BLaER1 treated with 17β-estradiol and CSF1 and Interleukin-3, amounts not matched to agents 10 nM and 100 nM (cell line): ENCODE data around the gene CEP89.

Experiments used
- H3K27ac ChIP-seq, 11 experiments: shearing (Covaris generic); formaldehyde crosslinking; 2 replicates each; pipeline ENCODE4 v1.8.1; 2022
- H3K27me3 ChIP-seq, 11 experiments: shearing (Covaris generic); formaldehyde crosslinking; 2 replicates each; pipeline ENCODE4 v1.8.1; 2022
- H3K36me3 ChIP-seq, 11 experiments: shearing (Covaris generic); formaldehyde crosslinking; 2 replicates each; pipeline ENCODE4 v1.8.1; 2022
- H3K4me1 ChIP-seq, 10 experiments: shearing (Covaris generic); formaldehyde crosslinking; 2 replicates each; pipeline ENCODE4 v1.8.1; 2022
- H3K4me2 ChIP-seq, 11 experiments: shearing (Covaris generic); formaldehyde crosslinking; 2 replicates each; pipeline ENCODE4 v1.8.1; 2022
- H3K4me3 ChIP-seq, 10 experiments: shearing (Covaris generic); formaldehyde crosslinking; 2 replicates each; pipeline ENCODE4 v1.8.1; 2022
- H3K9ac ChIP-seq, 11 experiments: shearing (Covaris generic); formaldehyde crosslinking; 2 replicates each; pipeline ENCODE4 v1.8.1; 2022
- H3K9me3 ChIP-seq, 11 experiments: shearing (Covaris generic); formaldehyde crosslinking; replicated peaks in 1 of 11; 2 replicates each; pipeline ENCODE4 v1.8.1; 2022
- H4K20me1 ChIP-seq, 11 experiments: shearing (Covaris generic); formaldehyde crosslinking; 2 replicates each; pipeline ENCODE4 v1.8.1; 2022
- Cebpa-rat ChIP-seq, 11 experiments: shearing (Covaris generic); IDR thresholded peaks; 2 replicates each; pipeline ENCODE4 v1.8.1; 2022

CEP89 gene

DNA sequence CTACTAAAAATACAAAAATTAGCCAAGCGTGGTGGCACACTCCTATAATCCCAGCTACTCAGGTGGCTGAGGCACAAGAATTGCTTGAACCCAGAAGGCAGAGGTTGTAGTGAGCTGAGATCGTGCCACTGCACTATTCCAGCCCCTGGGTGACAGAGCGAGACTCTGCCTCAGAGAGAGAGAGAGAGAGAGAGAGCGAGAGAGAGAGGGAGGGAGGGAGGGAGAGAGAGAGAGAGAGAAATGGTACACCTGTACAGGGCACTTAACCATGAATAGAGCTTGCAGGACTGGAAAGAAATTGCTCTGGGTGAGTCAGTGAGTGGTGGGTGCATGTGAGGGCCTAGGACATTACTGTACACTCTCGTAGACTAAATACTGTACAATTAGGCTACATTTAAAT lies 61.7 kb downstream of the CEP89 start:
- Histone ChIP-seq H3K27me3 (no peaks in the 10 kb centered on the region), H3K4me2 (no peak overlapping the region), H3K4me3 (no peak overlapping the region), H3K9me3 (peaks cover 8 to 17% (median 12%) of the 10 kb centered on the region in 11 experiments), H3K4me1 (peaks cover 0 to 10% (median 0%) of the 10 kb centered on the region in 10 experiments; a peak in 4 of 20 replicates), H3K27ac (no peak overlapping the region), H3K9ac (no peak overlapping the region), H4K20me1 (no peaks in the 10 kb centered on the region), H3K36me3 (peaks cover 34 to 70% (median 50%) of the 10 kb centered on the region in 11 experiments)
- no peak for TF ChIP-seq Cebpa-rat (IDR thresholded peaks at IDR 0.05)

GRCh38 chr19:32909257-32909656 lies 62.5 kb downstream of the CEP89 start:
- TF ChIP-seq Cebpa-rat (IDR thresholded peaks at IDR 0.05), result no peak
- H3K9ac ChIP-seq, result no peak overlapping the region
- H3K27me3 ChIP-seq, result no peaks in the 10 kb centered on the region
- H3K4me1 ChIP-seq, result peaks cover 0 to 5% (median 0%) of the 10 kb centered on the region in 10 experiments; a peak in 1 of 20 replicates
- no peak overlapping the region for H3K27ac ChIP-seq
- no peak overlapping the region for H3K4me3 ChIP-seq
- no peaks in the 10 kb centered on the region for H4K20me1 ChIP-seq
- H3K9me3 ChIP-seq, result peaks cover 8 to 17% (median 14%) of the 10 kb centered on the region in 11 experiments
- peaks cover 25 to 64% (median 42%) of the 10 kb centered on the region in 11 experiments for H3K36me3 ChIP-seq
- no peak overlapping the region for H3K4me2 ChIP-seq

DNA sequence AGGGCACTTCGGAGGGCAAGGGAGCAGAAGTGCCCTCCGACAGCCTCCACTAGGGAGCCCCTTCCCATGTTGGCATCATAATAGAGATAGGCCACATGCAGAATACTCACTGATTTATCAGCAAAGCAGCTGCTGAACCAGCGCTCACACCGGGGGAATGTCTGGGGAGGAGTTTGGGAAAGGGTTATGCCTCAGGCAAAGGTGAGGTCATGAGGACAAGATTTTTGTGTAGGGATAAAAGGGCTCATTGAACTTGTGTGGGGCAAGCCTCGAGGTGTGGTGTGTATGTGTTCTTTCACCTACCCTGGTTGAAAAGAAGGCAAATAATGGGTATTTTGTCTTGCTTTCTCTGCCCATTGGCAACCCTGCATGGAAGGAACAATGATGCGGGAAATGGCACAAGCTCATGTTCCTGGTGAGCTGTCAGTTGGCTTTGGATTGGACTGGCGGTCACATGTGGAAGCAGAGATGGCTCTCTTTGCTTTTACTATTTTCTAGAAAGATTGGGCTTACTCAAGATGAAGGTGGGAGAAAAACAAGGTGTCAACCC lies 63.0 kb downstream of the CEP89 start:
- peaks cover 20 to 59% (median 36%) of the 10 kb centered on the region in 11 experiments for H3K36me3 ChIP-seq
- no peak for TF ChIP-seq Cebpa-rat (IDR thresholded peaks at IDR 0.05)
- peaks cover 0 to 5% (median 0%) of the 10 kb centered on the region in 10 experiments; a peak in 1 of 20 replicates for H3K4me1 ChIP-seq

GRCh38 chr19:32902448-32902847 lies 69.3 kb downstream of the CEP89 start:
- Histone ChIP-seq H3K4me2 (no peak overlapping the region), H3K9ac (no peak overlapping the region), H4K20me1 (no peaks in the 10 kb centered on the region), H3K27me3 (no peaks in the 10 kb centered on the region), H3K4me1 (peaks cover 0 to 5% (median 0%) of the 10 kb centered on the region in 10 experiments; a peak in 3 of 20 replicates), H3K9me3 (peaks cover 8 to 17% (median 14%) of the 10 kb centered on the region in 11 experiments), H3K36me3 (peaks cover 30 to 69% (median 49%) of the 10 kb centered on the region in 11 experiments), H3K4me3 (no peak overlapping the region), H3K27ac (no peak overlapping the region)
- TF ChIP-seq Cebpa-rat (IDR thresholded peaks at IDR 0.05), result no peak

More for the DNA sequence above, 63.0 kb downstream of the CEP89 start:
- no peak overlapping the region for H3K27ac ChIP-seq
- no peak overlapping the region for H3K4me2 ChIP-seq
- peaks cover 8 to 17% (median 14%) of the 10 kb centered on the region in 11 experiments for H3K9me3 ChIP-seq
- no peak overlapping the region for H3K4me3 ChIP-seq
- H3K9ac ChIP-seq, result no peak overlapping the region
- no peaks in the 10 kb centered on the region for H3K27me3 ChIP-seq
- no peaks in the 10 kb centered on the region for H4K20me1 ChIP-seq

DNA sequence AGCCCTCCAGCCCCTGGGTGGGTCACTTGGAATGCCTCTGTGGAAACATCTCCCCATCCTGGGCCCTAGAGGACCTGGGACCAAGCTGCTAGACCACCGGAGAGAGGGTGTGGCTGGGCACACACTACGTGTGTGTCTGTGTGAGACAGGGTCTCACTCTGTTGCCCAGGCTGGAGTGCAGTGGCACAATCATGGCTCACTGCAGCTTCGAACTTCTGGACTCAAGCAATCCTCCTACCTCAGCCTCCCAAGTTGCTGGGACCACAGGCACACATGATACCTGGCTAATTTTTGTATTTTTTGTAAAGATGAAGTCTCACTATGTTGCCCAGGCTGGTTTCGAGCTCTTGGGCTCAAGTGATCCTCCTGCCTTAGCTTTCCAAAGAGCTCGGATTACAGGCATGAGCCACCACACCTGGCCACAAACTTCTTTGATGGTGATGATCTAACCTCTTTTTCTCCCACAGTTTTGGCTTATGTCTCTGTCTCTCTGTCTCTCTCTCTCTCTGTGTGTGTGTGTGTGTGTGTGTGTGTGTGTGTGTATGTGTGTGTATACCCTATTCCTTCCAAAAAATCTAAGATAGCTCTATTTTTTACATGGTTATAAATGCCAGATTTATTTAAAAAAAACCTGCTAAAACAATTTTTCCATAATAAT lies 70.1 kb downstream of the CEP89 start:
- Histone ChIP-seq H3K27ac (no peak overlapping the region), H3K4me1 (peaks cover 0 to 12% (median 0%) of the 10 kb centered on the region in 10 experiments; a peak in 3 of 20 replicates), H3K9ac (no peak overlapping the region), H3K4me2 (no peak overlapping the region), H4K20me1 (no peaks in the 10 kb centered on the region), H3K27me3 (no peaks in the 10 kb centered on the region), H3K4me3 (no peak overlapping the region), H3K9me3 (peaks cover 7 to 17% (median 11%) of the 10 kb centered on the region in 11 experiments), H3K36me3 (peaks cover 22 to 64% (median 43%) of the 10 kb centered on the region in 11 experiments)
- TF ChIP-seq Cebpa-rat (IDR thresholded peaks at IDR 0.05), result no peak

- no peak for TF ChIP-seq Cebpa-rat (IDR thresholded peaks at IDR 0.05)
Measured at GRCh38 chr19:32896516-32897214, 75.1 kb downstream of the CEP89 start.

GRCh38 chr19:32895384-32895783 lies 76.4 kb downstream of the CEP89 start:
- Histone ChIP-seq H3K4me1 (peaks cover 0 to 12% (median 0%) of the 10 kb centered on the region in 10 experiments; a peak in 3 of 20 replicates), H4K20me1 (no peaks in the 10 kb centered on the region), H3K4me2 (no peak overlapping the region), H3K9me3 (peaks cover 33 to 45% (median 40%) of the 10 kb centered on the region in 11 experiments), H3K4me3 (no peak overlapping the region), H3K27ac (no peak overlapping the region), H3K27me3 (no peaks in the 10 kb centered on the region), H3K9ac (no peak overlapping the region), H3K36me3 (peaks cover 49 to 75% (median 57%) of the 10 kb centered on the region in 11 experiments)
- TF ChIP-seq Cebpa-rat (IDR thresholded peaks at IDR 0.05), result no peak

More at GRCh38 chr19:32896516-32897214, 75.1 kb downstream of the CEP89 start:
- Histone ChIP-seq H3K27ac (no peak overlapping the region), H3K36me3 (peaks cover 39 to 75% (median 57%) of the 10 kb centered on the region in 11 experiments), H3K4me3 (no peak overlapping the region), H3K4me2 (no peak overlapping the region), H3K9ac (no peak overlapping the region), H3K4me1 (peaks cover 0 to 12% (median 0%) of the 10 kb centered on the region in 10 experiments; a peak in 3 of 20 replicates), H3K27me3 (no peaks in the 10 kb centered on the region), H3K9me3 (peaks cover 21 to 32% (median 27%) of the 10 kb centered on the region in 11 experiments), H4K20me1 (no peaks in the 10 kb centered on the region)

DNA sequence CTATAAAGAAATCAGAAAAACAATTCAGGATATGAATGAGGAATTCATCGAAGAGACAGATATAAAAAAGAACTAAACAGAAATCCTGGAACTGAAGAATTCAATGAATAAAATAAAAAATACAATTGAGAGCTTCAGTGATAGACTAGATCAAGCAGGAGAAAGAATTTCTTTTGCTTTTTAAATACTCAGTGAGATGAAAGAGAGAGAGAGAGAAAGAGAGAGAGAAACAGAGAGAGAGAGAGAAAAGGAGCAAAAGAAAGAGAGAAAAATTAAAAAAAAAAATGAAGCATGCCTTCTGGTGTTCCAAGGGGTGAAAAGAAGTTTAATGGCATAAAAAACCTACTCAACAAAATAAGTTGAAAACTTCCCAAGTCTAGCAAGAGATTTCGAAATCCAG lies 80.1 kb downstream of the CEP89 start:
- Histone ChIP-seq H3K4me1 (0 out of 20 replicates have a peak, but pooled peaks cover 0 to under 1% (median 0%) of the 10 kb centered on the region in 10 experiments), H3K36me3 (peaks cover 36 to 71% (median 57%) of the 10 kb centered on the region in 11 experiments), H3K27ac (no peak overlapping the region), H3K4me3 (no peak overlapping the region), H3K27me3 (no peaks in the 10 kb centered on the region), H4K20me1 (no peaks in the 10 kb centered on the region), H3K9ac (no peak overlapping the region), H3K4me2 (no peak overlapping the region), H3K9me3 (peaks cover 35 to 47% (median 43%) of the 10 kb centered on the region in 11 experiments)
- TF ChIP-seq Cebpa-rat (IDR thresholded peaks at IDR 0.05), result no peak

DNA sequence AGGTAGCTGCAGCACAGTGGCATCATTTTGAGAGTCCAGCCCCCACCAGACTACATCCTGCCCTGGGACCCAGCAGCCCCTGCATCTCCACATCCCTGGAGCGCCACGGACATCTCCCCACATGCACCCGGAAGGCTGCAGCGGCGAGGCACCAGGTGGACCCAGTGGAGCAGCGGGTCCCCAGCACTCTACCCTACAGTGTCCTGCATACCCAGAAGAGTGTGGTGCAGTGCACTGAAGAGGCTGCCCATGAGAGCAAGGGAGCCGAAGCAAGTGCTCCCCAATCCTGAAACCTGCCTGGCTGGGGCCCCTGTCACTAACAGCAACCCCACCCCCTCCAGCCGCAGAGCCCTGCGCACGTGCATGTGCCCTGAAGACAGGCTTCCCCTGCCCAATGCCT lies 80.9 kb downstream of the CEP89 start:
- Histone ChIP-seq H3K27ac (no peak overlapping the region), H3K9me3 (peaks cover 35 to 47% (median 43%) of the 10 kb centered on the region in 11 experiments), H3K4me3 (no peak overlapping the region), H4K20me1 (no peaks in the 10 kb centered on the region), H3K4me2 (no peak overlapping the region), H3K9ac (no peak overlapping the region), H3K36me3 (peaks cover 36 to 71% (median 57%) of the 10 kb centered on the region in 11 experiments), H3K27me3 (no peaks in the 10 kb centered on the region), H3K4me1 (no peaks in the 10 kb centered on the region)
- TF ChIP-seq Cebpa-rat (IDR thresholded peaks at IDR 0.05), result no peak
